ENCODE measurements around the gene LRMDA.

Gene LRMDA

DNA sequence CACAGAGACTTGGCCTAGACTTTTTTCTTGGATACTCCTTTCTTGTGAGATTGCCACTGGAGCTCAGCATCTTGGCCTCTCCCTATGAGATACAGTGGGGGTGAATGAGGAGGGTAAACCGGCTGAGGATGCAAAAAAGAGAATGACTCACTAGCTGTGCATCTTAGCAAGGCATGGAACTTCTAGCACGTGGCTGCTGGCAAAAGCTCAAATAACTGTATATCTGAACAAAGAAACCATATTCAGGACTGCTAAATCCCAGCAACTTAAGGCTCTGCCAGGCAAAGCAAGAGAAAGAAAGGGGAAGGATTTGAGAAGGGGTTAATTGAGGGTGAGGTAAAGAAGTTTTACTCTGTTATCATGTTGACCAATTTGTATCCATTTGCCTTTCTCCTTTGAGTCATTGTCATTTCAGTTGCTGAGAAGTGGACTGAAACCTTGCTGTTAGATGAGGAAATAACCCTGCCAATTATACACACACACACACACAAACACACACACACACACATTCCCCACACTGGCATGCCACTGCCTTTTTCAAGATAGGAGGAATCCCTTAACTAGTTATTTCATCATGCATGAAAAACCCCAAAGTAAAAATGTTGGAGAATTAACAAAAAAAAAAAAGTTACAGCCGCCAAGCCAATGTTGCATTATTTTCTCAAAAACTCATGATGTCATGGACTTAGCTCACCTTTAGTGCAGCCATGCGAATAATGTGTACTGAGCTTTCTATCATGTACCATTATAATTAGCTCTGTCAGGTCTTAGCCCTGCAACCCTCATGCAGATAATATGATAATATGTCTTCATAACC lies 997.3 kb downstream of the LRMDA start:
- TF ChIP-seq, protein P1, sequence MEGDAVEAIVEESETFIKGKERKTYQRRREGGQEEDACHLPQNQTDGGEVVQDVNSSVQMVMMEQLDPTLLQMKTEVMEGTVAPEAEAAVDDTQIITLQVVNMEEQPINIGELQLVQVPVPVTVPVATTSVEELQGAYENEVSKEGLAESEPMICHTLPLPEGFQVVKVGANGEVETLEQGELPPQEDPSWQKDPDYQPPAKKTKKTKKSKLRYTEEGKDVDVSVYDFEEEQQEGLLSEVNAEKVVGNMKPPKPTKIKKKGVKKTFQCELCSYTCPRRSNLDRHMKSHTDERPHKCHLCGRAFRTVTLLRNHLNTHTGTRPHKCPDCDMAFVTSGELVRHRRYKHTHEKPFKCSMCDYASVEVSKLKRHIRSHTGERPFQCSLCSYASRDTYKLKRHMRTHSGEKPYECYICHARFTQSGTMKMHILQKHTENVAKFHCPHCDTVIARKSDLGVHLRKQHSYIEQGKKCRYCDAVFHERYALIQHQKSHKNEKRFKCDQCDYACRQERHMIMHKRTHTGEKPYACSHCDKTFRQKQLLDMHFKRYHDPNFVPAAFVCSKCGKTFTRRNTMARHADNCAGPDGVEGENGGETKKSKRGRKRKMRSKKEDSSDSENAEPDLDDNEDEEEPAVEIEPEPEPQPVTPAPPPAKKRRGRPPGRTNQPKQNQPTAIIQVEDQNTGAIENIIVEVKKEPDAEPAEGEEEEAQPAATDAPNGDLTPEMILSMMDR (conservative IDR thresholded peaks at IDR 0.05; ENCODE audit: low read length), result no peak
- DNase-seq (ENCODE audit: low read depth), result peak; percentile 95
- H3K4me3 ChIP-seq (ENCODE audit: low read length), result no peak overlapping the region

DNA sequence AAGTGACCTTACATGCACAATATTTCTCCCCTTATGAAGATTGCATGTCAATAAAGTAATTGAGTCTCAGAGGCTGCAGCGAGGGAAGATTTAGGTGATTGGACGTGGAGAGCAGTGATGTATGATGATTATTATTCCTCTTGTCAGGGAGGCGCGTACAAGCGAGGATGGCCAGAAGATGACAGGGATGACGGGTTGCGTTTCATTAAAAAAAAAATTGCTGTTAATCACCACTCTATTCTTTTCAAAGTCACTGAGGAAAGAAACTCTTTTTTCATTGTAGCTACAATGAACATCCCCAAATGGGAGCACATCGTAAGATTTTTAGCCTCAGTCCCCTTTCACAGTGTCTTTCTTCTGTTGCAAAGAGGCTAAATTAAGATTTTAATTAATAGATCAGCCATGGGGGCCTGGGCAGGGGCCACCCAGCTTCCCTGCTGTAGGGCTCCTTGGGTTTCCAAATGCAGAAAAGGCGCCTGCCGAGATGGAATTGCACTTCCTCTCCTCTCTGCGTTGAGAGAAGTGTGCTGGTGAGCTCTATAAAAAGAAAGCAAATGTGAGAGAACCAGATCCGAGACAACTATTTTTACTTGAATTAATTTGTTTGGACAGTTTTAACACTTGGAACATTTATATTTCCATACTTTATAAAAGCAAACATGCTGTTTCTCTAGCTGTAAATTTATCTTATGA lies 998.1 kb downstream of the LRMDA start:
- TF ChIP-seq, protein P1 (conservative IDR thresholded peaks at IDR 0.05; ENCODE audit: low read length), result no peak
- DNase-seq (ENCODE audit: low read depth), result no peak
- no peak overlapping the region for H3K4me3 ChIP-seq (ENCODE audit: low read length)

DNA sequence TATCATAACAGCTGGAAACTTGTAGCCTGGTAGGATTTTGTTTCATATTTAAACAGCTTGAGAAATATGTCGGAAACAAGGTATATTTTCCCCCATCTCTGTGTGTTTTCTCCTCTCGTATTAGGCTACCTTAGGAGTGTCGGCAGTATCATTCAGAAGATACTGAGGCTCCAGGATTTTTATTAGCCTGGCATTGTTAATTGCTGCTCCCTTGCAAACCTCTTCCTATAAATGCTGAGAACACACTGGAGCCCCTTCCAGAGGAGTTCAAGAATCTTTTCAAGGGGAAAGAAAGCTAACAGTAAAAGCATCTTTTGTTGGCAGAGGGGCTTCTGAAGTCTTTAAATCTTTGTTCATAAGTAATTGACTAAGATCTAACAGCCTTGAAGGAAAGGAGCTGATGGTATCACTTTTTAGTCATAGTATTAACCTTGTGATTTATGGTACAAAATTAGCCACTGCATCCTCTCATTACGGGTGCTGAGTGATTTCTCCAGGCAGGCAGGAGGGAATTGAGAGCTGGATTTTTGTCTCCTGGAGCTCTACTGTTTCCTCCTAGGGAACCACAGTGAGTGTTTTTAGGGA lies 998.7 kb downstream of the LRMDA start:
- TF ChIP-seq, protein P1 (conservative IDR thresholded peaks at IDR 0.05; ENCODE audit: low read length), result no peak
- H3K4me3 ChIP-seq (ENCODE audit: low read length), result no peak overlapping the region
- peak; percentile 59 for DNase-seq (ENCODE audit: low read depth)

DNA sequence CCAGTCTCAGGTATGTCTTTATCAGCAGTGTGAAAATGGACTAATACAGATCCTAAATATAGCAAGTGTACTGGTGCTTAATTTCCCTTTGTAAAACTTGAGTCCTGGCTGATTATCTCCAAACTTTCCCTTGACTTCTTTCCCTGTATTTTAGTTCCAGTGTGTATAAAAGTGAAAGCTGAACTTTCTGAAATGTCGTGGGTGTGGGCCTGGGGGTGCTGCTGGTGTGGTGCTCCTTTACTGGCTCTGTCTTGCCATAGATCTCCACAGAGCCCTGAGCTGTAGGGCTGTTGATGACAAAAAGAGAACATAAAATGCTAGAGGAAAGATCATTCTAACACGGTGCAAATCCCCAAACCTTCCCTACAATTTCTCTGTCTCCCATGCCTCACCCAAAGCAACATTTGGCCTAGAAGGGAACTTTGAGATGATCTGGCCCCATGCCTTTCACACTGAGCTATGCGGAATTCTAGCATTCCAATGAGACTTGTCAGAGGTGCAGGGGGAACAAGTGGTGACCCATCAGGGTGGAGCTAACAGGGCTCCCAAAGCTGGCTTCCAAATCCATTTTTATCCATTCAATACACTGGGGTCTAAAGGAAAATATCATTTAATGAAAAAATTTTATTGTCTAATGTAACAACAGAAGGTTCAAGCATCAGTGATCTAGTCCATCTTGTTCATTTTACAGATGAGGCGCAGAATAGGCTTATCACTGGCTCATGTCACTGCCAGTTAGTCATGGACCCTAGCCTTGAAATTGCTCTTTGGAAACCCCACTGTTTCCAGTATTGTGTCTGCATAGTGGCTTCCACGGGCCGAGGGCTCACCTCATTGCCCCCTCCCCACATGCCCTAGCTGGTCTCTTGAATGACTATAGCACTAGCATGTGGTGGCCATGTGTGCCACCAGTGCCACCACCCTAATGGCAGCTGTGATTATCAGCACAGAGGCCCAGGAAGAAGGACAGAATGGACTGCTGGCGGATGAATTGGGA lies 1000.9 kb downstream of the LRMDA start:
- DNase-seq (ENCODE audit: low read depth), result peak; percentile 91
- TF ChIP-seq, protein P1 (conservative IDR thresholded peaks at IDR 0.05; ENCODE audit: low read length), result no peak
- H3K4me3 ChIP-seq (ENCODE audit: low read length), result no peak overlapping the region

DNA sequence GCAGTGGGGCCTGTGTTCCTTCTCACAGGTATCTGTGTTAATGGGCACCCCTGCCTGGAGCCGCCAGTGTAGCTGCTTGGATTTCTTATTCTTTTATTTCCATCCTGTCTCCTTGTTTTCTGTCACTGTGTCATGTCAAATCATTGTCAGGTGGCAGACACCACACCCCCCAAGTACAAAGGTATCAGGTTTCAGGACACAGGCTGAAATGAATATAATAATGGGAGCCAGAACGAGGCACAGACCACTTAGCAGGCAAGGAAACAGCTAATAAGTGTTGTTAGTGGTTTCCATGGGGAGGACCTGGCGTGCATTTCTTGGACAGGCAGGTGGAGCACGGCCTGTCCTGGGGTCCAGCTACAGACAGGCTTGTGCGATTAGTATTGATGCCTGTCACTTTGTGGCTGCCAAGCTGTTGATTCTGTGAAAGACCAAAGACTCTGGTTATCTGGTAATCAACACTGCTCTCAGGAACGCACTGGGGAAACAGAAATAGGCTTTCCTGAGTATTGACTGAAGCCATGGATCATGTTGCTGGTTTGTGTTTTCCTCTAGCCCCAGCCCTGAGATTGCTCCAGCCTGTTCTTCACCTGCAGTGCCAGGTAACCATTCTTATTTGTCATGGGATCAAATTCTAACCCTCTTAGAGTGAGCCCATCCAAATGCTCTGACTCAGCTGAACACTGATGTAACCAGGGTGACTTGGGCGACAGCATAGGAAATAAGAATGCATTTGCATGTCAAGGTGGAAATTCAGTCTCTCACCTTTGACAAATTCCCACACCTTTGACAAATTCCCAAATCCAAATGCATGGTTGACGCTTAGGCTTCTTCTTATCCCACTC lies 1002.0 kb downstream of the LRMDA start:
- H3K4me3 ChIP-seq (ENCODE audit: low read length), result no peak overlapping the region
- DNase-seq (ENCODE audit: low read depth), result no peak
- TF ChIP-seq, protein P1 (conservative IDR thresholded peaks at IDR 0.05; ENCODE audit: low read length), result no peak

DNA sequence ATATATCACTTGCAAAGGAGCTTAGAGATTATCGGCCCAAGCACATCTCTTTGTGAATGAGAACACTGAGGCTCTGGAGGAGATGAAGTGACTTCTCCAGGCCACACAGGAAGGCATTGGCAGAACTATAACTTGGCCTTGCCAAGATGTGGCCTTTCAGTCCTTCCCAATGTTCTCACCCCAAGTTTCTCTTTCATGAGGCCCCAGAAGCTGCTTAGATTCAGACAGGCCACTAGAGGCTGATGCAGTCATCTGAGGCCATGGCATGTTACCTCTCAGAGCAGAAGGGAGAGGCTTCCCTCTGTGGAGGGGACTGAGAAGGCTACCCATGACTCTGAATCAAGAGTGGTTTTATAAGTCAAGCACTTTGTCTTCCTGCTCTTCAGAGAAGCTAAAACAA lies 1003.7 kb downstream of the LRMDA start:
- DNase-seq (ENCODE audit: low read depth), result no peak
- H3K4me3 ChIP-seq (ENCODE audit: low read length), result no peak overlapping the region
- TF ChIP-seq, protein P1 (conservative IDR thresholded peaks at IDR 0.05; ENCODE audit: low read length), result peak; percentile 24

All from AG10803 (cell line).